Left ventricle myocardium inferior (tissue), 1 donor: ENCODE measurements around the gene B4GALT2. TPM values are rescaled to one million over a fixed set of nuclear protein-coding genes. Genes with fewer than 3 reads are reported as not detected.

ENCODE experiments used
- DNase-seq: peaks from one replicate; pipeline ENCODE4 v3.0.0-alpha.2; 2020
- H3K27ac ChIP-seq: fragments of 200-600 bp; replicated peaks from 2 replicates; pipeline ENCODE4 v1.8.0; 2021
- H3K27me3 ChIP-seq: fragments of 200-600 bp; 2 replicates; pipeline ENCODE4 v1.8.0; 2021; ENCODE audit warnings: low read depth
- H3K36me3 ChIP-seq: fragments of 200-600 bp; 2 replicates; pipeline ENCODE4 v1.8.0; 2021
- H3K4me1 ChIP-seq: fragments of 200-600 bp; 2 replicates; pipeline ENCODE4 v1.8.0; 2021
- H3K4me3 ChIP-seq: fragments of 200-600 bp; 2 replicates; pipeline ENCODE4 v1.8.0; 2021; ENCODE audit warnings: mild to moderate bottlenecking, moderate library complexity
- H3K9me3 ChIP-seq: fragments of 200-600 bp; replicated peaks from 2 replicates; pipeline ENCODE4 v1.8.0; 2021
- CTCF ChIP-seq: fragments of 200-600 bp; IDR thresholded peaks from 2 replicates; pipeline ENCODE4 v1.8.0; 2021; ENCODE audit warnings: antibody characterized with exemption, mild to moderate bottlenecking, borderline replicate concordance
- intact Hi-C: fragments of 100-400 bp; cut with micrococcal nuclease; formaldehyde crosslinking; loops from one replicate; pipeline ENCODE4 v1.11.0; 2022
- total RNA-seq: library from RNA; stranded (reverse); fragmentation: NEBNext Ultra II Directional; extraction: Animal tissue kit (Norgen Biotek cat#: 25700); gene quantifications from one replicate; pipeline ENCODE4 v1.2.1, GENCODE V29; 2021
- donor health status: DM: no; HTN: yes; CAD: no; lungs with severe emphysema.

B4GALT2 gene
- total RNA-seq, 1 donor from 2014 or later, result 40.3 TPM

DNA sequence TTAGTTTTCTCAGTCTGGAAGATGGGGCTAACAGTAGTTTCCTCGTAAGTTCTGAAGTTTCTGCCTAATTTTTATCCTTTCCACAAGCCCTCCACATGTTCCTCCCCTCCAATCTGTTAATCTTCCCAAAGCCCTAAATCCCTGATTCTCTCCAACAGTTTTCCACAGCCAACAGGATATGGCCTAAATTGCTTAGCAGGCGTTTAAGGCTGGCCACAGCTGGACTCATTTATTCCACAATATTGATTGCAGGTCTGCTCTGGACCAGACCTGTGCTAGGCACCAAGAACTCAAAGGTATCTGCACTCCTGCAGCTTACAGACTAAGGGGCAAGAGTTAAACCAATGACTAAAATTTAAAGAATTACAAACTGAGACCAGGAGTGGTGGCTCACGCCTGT, 48.3 kb downstream of the B4GALT2 start:
- H3K27me3 ChIP-seq, result peaks cover 6% of the 10 kb centered on the region
- H3K36me3 ChIP-seq, result no peaks in the 10 kb centered on the region
- no peak overlapping the region for H3K27ac ChIP-seq
- TF ChIP-seq CTCF, result no peak
- intact Hi-C loops, result no loop called here
- no peak overlapping the region for H3K4me3 ChIP-seq
- peaks cover 27% of the 10 kb centered on the region for H3K4me1 ChIP-seq
- no peaks in the 10 kb centered on the region for H3K9me3 ChIP-seq
- no peak for DNase-seq

DNA sequence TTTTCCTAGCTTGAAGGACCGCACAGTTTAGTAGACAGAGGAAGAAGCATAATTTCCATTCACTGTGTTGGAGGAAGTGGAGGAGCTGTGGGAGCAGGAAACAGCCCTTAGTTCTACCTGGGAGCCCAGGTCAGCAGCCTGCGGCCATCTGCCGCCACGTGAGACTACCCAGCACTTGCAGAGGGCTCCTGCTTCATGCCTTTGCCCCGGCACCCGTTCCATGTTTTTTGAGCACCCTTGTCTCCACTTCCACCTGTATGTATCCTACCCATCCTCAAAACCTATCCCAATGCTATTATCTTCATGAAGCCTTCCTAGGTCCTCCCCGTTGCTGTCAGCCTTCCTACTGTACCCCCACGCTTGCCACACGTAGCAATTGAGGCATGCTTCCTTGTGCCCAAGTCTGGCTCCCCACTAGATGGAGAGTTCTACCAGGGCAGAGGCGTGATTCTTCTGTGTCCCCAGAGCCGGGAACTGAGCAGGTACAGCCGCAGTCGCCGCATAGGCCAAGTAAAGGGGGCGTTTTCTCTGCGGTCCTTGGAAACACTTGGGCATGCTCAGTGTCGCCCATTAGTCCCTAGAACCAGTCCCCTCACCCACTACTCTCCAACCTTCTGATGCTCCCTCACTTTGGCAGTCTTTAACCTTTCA, 50.4 kb downstream of the B4GALT2 start:
- intact Hi-C loops, result no loop called here
- Histone ChIP-seq H3K27ac (peak overlapping the region; percentile 78), H3K9me3 (no peaks in the 10 kb centered on the region), H3K4me1 (peaks cover 27% of the 10 kb centered on the region), H3K36me3 (no peaks in the 10 kb centered on the region), H3K4me3 (peak overlapping the region; percentile 93), H3K27me3 (no peaks in the 10 kb centered on the region)
- no peak for TF ChIP-seq CTCF
- no peak for DNase-seq

GRCh38 chr1:44029911-44030604, 51.0 kb downstream of the B4GALT2 start:
- intact Hi-C loops, result no loop called here
- Histone ChIP-seq H3K4me3 (peak overlapping the region; percentile 93), H3K4me1 (peaks cover 32% of the 10 kb centered on the region), H3K27me3 (no peaks in the 10 kb centered on the region), H3K36me3 (no peaks in the 10 kb centered on the region), H3K9me3 (no peaks in the 10 kb centered on the region), H3K27ac (peak overlapping the region; percentile 78)
- peak; percentile 89 for DNase-seq
- no peak for TF ChIP-seq CTCF

DNA sequence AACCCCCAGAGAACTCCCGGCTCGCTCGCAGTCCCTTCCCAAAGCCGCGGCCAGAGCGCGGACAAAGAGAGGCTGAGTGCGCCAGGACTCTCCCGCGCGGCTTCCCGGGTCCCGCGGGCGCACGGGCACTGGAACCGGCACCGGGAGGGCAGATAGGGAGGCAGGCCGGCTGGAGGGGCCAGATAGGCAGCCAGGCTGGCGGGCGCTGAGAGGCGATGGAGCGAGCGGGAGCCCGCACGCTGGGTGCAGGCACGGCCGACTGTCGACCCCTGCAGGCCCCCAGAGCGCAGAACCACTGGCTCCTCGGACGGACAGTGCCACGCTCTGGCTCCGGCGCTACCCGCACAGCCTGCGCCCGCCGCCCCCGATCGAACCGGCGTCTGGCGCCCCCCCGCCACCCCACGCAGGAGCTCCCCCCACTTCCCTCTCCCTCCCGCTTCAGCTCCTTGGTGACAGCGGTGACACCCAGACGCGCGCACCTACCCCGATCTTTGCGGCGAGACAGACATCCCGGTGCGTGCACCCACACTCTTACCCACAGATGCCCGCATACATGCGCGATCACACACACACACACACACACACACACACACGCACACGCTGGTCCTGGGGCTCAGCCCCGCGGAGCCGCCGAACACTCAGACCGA, 51.7 kb downstream of the B4GALT2 start:
- Histone ChIP-seq H3K4me1 (peaks cover 38% of the 10 kb centered on the region), H3K27ac (peak overlapping the region; percentile 78), H3K4me3 (peak overlapping the region; percentile 93), H3K27me3 (no peaks in the 10 kb centered on the region), H3K36me3 (no peaks in the 10 kb centered on the region), H3K9me3 (no peaks in the 10 kb centered on the region)
- DNase-seq, result peak; percentile 42
- intact Hi-C loops, result no loop called here
- peak; percentile 38 for TF ChIP-seq CTCF

DNA sequence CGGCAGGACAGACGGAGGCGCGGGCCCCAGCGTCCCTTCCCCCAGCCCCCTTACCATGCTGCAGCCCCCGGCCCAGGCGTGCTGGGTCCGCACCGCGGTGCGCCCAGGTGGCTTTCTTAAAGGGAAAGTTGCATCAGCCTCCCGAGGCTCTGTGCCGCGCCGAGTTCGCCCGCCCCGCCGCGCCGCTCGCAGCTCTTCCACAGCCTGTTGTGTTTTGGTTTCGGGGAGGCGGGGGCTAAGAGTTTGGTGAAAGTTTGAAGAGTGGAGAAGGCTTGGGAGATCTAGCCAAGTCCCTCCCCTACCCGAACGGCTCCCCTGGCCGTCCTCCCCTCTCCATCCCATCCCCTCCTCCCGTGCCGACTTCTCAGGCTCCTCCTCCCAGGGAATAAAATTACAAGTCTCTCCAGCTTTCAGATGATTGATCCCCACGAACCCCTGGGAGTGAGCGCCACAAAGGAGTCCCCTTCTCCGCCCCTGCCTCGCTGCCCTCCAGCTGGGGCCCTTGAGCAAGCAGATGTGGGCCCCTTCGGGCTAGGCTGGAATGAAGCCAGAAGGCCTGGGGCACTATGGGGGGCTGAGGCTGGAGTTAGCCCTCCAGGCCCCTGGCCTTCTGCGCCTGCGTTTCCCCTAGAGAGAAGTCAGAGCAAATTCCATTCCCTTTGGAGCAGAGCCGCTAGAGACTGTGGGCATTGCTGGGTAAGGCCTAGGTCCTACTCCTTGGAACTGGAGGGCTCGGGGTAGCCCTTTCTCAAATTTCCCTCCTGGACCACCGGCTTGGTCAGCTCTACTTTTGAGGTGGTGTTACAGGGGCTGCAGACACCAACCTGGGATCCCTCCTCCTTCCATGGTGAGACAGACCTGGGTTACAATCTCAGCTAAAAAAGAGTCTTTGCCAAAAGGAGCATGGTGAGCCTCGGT, 52.5 kb downstream of the B4GALT2 start, which contains the start of gene SLC6A9:
SLC6A9 (minus strand) TSS at position 211 of the 918 bp plus-strand sequence. CDS start 7,185 bp downstream, outside the sequence.
- Histone ChIP-seq H3K27ac (peak within 1 kb of the TSS; percentile 78), H3K9me3 (no peaks in the 10 kb centered on the region), H3K36me3 (no peaks in the 10 kb centered on the region), H3K4me1 (peaks cover 46% of the 10 kb centered on the region), H3K27me3 (no peaks in the 10 kb centered on the region), H3K4me3 (peak within 1 kb of the TSS; percentile 93)
- intact Hi-C loops, result no loop called here
- TF ChIP-seq CTCF, result no peak
- peak; percentile 33 for DNase-seq
